TTC549 (cell line): ENCODE measurements around the gene PTPRO.

Source experiments
- FAIRE-seq: peaks from 2 replicates; lab custom pipeline; 2012; peaks lifted over from hg19 to GRCh38; lab: Jason Lieb, UNC

PTPRO gene

GRCh38 chr12:15446807-15447206 lies 124.5 kb downstream of the PTPRO start:
- FAIRE-seq: no peak

DNA sequence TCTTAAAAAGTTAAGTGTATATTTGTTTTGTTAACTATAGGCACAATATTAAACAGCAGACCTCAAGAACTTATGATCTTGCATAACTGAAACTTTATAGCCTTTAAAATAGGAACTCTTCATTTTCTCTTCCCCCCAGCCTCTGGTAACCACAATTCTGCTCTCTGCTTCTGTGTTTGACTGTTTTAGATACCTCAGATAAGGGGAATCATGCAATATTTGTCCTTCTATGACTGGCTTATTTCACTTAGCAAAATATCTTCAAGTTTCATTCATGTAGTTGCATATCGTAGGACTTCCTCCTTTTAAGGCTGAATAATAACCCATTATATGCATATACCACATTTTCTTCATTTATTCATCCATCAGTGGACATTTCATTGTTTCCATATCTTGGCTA lies 131.3 kb downstream of the PTPRO start:
- FAIRE-seq: no peak

DNA sequence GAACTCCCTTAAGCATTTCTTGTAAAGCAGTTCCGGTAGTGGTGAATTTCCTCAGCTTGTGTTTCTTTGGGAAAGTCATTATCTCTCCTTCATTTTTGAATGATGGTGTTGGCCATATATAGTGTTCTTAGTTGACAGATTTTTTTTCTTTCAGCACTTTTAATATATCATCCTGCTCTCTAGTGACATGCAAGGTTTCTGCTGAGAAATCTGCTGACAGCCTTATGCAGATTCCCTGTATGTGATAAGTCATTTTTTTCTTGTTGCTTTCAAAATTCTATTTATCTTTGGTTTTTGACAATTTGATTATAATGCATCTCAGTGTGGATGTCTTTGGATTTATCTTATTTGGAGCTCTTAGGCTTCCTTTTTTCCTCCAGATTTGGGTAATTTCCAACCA lies 135.7 kb downstream of the PTPRO start:
- FAIRE-seq: no peak

- FAIRE-seq: no peak
These were observed 146.6 kb downstream of the PTPRO start for GRCh38 chr12:15468911-15469310.

DNA sequence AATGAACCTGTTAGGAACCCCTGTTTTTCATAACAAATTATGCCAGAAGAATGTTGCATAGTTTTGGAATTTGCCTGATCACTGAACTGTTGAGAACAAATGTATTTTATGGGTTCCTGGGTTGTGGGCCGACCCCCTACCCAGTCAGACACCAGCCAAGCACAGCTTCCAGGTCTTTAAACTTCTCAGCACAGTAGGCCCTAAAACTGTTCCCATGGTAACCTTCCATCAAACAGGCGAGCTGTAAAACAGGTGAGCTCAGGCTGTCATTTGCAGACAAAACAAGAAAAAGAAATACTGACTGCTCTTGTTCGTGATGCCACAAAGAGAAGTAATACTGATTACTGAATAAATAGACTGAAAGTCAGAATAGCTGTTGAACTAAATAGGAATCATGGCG lies 147.0 kb downstream of the PTPRO start:
- FAIRE-seq: no peak

DNA sequence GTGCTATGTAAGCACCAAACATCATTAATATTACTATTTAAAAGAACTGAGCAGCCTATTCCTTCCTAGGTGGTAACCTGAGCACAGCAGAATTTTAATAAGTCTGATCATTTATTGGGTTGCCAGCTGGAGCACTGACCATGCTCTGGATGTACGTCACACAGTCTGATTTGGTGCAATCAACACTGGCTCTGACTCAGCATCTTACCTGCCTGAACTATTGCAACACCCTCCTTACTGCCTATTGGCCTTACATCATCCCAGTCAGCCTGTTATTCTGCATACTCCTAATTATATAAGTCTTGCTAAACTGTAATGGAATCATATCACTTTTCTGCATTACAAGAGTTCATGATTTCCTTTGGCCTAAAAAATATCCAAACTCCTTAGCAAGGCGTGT lies 149.7 kb downstream of the PTPRO start:
- FAIRE-seq: no peak

- FAIRE-seq: no peak
These were observed 152.5 kb downstream of the PTPRO start for GRCh38 chr12:15474766-15475165.

- no peak for FAIRE-seq
These were observed 155.5 kb downstream of the PTPRO start for GRCh38 chr12:15477761-15478160.

DNA sequence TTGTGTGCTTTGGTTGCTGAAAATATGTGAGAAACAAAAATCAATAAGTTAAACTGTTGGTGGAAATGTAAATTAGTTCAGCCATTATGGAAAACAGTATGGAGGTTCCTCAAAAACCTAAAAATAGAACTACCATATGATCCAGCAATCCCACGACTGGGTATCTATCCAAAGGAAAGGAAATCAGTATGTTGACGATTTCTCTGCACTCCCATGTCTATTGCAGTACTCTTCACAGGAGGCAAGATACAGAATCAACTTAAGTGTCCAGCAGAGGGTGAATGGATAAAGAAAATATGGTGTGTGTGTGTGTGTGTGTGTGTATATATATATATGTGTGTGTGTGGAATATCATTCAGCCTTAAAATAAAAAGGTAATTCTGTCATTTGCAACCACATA lies 159.5 kb downstream of the PTPRO start:
- FAIRE-seq: no peak

DNA sequence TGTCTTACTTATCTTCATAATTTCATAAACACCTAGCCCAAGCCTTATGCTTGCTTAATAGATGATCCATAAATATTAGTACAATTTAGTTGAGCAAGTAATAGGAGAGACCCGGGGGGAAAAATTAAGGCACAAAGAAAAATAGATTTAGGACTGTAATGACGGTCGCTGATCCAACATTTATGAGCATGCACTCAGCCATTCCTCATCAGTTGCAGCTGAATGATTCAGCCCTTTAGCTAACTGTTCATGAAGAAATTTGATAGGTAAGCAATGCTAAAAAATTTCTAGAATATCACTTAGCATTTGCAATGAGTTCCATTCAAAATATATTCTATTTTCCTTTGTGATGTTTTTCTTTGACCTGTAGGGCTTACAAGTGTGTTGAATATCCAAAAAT lies 163.2 kb downstream of the PTPRO start:
- no peak for FAIRE-seq

GRCh38 chr12:15486859-15487258 lies 164.6 kb downstream of the PTPRO start:
- FAIRE-seq: no peak

- no peak for FAIRE-seq
These were observed 166.2 kb downstream of the PTPRO start for GRCh38 chr12:15488481-15488880.

DNA sequence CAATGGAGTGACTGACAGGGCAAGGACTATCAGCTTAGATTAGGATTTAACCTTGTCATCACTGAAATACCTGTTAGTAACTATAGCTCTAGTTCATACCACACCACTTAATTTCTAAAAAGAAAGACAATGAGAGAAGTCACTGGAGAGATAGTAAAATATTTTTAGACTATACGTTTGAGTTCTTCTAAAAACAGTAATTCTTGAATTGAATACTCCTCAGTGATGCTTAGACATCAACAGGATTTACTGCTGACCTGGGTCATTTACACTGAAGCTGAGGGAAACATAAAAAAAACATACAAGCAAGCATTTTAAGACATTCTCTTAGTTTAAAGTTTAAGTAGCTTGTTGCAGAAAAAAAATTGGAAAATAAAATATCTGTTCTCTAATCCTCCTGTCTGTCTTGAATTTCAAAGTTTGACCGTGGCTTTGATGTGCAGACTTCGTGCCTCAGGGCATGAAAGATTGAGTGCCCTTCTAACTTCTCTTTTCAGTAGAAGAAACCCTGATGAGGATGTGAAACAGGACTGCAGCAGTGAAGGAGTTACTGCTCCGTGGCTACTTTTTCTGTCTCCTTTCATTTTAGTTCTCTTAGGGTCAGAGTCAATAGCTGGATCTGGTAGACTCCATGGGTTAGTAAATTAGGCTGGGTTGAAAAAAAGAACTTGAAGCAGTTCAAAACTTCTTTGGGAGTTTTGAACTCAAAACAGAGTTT lies 172.2 kb downstream of the PTPRO start:
- FAIRE-seq: no peak

DNA sequence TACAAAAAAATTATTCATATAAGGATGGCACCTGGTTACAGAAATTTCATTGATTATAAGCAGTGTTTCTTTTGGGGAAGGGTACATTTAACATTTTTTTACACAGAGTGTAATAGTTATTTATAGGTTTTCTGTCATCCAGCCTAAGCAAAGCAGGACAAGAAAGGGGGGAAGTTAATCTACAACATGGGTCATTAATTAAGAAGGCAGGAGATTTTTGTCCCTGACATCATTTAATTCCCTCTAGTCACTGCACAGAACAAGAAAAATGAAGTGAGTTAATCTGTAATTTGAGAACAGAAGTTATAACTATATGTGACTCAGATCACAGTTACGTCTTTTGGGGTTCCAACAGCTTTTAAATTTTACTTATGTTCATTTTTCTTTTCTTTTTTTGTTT lies 173.4 kb downstream of the PTPRO start:
- FAIRE-seq: no peak

GRCh38 chr12:15496738-15497137 lies 174.4 kb downstream of the PTPRO start:
- FAIRE-seq: no peak

DNA sequence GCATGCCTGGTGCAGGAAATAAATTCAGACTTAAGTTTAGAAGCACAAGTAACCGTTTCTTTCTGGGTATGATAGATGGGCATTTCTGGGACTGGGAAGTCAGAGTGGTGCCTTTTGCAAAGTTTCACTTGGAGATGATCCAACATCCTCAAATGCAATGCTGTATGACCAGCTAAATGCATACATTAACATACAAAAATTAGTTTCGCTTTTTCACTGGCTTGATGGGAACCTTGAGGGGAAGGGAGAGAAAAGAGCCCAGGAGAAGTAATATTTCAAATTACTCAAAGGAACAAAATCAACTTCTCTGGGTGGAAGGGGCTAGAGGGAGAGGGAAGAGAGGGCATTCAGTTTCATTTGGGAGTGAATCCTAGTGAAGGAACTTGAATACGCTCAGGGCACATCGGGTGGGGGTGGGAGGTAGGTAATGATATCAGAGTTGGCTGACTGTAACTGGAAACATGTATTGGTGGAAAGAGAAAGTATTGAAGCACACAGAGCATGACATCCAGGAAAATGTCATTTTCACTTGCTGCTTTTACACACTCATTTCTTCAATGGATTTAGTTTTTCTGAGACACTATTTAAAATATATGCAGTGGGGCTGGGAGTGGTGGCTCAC lies 175.5 kb downstream of the PTPRO start:
- no peak for FAIRE-seq

DNA sequence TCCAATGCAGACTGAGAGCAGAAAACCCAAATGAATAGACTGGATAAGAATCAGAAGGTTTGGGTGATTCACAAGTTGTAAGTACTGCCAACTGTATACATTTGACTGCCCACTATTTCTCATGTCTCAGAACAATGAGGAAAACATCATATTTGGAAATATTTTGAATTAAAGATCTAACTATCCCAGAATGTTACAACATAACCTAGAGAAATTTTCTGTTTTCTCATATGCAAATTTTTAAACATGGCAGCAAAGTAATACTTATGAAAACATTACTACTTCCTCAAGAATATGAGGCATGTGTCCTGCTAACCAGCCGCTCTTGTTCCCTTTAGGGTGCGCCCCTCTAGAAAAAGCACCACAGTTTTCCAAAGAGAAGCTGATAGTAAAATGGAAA lies 179.9 kb downstream of the PTPRO start:
- no peak for FAIRE-seq

- FAIRE-seq: no peak
These were observed 183.3 kb downstream of the PTPRO start for GRCh38 chr12:15505616-15506015.

DNA sequence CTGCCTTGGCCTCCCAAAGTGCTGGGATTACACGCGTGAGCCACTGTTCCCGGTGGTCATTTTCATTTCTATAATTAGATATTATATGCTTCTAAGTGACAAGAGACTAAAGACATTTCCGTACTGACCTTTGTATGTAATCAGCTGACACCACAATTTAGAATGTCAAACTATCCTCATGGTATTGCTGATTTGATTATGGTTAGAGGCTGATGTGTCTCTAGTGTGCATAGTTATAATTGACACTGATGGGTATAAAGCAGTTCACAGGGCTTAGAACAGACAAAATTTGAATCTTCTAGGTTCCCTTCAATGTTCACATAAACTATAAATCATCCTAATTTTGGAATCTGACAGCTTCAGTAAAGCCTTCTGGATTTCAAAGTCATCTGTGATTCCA lies 192.7 kb downstream of the PTPRO start:
- no peak for FAIRE-seq

DNA sequence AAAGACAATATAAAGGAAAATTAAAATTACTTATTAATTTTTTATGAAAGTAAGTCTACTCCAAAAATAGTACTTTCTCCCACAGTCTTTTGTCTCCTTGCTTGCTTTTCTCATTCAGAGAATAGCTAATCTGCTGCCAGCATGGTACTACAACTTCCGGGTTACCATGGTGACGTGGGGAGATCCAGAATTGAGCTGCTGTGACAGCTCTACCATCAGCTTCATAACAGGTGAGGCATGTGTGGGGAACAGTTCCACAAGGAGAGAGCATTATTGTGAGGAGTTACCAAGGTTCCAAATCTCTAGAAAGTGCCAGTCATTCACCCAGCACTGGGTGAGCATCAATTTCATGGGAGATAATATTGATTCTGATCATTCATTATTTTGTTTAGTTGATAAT lies 197.8 kb downstream of the PTPRO start:
- no peak for FAIRE-seq

- FAIRE-seq: no peak
These were observed 198.5 kb downstream of the PTPRO start for GRCh38 chr12:15520844-15521243.

DNA sequence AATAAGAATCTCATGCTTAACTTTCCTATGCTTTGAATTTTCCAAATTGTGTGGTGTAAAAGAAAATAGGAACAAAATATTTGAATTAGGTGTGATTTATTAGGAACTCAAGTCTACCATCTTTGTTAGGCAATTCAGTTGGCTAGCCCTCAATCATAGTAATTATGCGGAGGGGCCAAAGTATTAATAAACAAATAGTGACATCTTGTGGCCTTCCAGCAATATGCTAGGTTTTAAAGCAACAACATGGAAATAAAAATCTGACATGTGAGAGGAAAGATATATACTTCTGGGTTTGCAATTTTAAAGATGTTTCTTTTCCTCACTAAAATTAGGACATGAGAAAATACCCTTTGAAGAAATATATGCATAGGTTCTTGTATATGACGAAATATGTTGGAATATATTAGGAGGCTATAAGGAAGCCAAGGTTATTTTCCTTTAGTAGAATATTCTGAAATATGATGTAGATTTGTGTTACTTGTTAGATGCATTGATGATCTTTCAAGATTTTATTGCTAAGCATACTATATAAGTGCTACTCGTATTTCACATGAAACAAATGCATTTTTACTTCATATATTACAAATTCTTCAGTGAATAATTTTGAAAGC lies 200.4 kb downstream of the PTPRO start:
- FAIRE-seq: peak; percentile 46

DNA sequence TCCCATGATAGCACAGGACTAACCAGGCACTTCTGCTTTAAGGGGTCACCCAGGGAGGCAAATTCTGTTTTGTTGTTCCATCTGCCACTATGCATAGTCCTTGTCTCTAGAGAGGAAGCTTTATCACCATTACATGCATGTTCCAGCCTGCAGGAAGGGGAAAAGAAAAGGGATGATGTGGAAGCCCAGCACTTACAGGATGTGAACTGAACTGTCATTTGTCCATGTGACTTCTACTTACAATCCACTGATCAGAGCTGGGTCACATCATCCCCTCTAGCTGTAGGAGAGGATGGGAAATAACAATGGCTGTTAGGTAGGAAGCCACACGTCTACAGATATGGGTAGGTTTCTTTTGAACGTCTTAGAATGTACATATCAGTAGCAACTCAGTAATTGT lies 203.1 kb downstream of the PTPRO start:
- no peak for FAIRE-seq

- no peak for FAIRE-seq
These were observed 203.7 kb downstream of the PTPRO start for GRCh38 chr12:15526033-15526432.
